SU-DHL-6 (cell line): ENCODE data around the gene ARHGAP26.

Source experiments
- H2AFZ ChIP-seq: fragments of 200-600 bp; sonication (generic); 2 replicates; pipeline ENCODE4 v1.6.1; 2014; ENCODE audit warnings: low read depth, mild to moderate bottlenecking, moderate library complexity, mixed read lengths, antibody characterized with exemption, low read length; ENCODE audit not compliant: severe bottlenecking
- H3F3A ChIP-seq: fragments of 200-600 bp; shearing (Covaris generic); 2 replicates; pipeline ENCODE4 v1.6.0; 2016; ENCODE audit warnings: antibody characterized with exemption, mild to moderate bottlenecking; ENCODE audit not compliant: insufficient read depth
- H3K27ac ChIP-seq: fragments of 200-600 bp; sonication (generic); 2 replicates; pipeline ENCODE4 v1.5.1; 2016; ENCODE audit warnings: low read depth, mild to moderate bottlenecking, low read length, moderate library complexity, mixed read lengths
- H3K27me3 ChIP-seq: fragments of 200-600 bp; sonication (generic), shearing (Covaris generic); 2 replicates; pipeline ENCODE4 v1.6.0; 2014; ENCODE audit warnings: mild to moderate bottlenecking, low read length
- H3K36me3 ChIP-seq: fragments of 200-600 bp; sonication (generic); 2 replicates; pipeline ENCODE4 v1.6.1; 2014; ENCODE audit warnings: mild to moderate bottlenecking, low read length, mixed read lengths
- H3K4me2 ChIP-seq: fragments of 300-600, 200-600 bp; shearing (Covaris generic), sonication (generic); 2 replicates; pipeline ENCODE4 v1.6.0; 2014; ENCODE audit warnings: low read length, low read depth, mild to moderate bottlenecking; ENCODE audit not compliant: poor library complexity, severe bottlenecking
- H3K4me3 ChIP-seq: fragments of 200-600 bp; sonication (generic); 2 replicates; pipeline ENCODE4 v1.5.1; 2014; ENCODE audit warnings: antibody characterized with exemption, low read length, mild to moderate bottlenecking, mixed read lengths; ENCODE audit not compliant: insufficient read depth, poor library complexity, severe bottlenecking
- H3K79me2 ChIP-seq: fragments of 200-600 bp; sonication (generic); 2 replicates; pipeline ENCODE4 v1.6.1; 2014; ENCODE audit warnings: mild to moderate bottlenecking, low read length, moderate library complexity; ENCODE audit not compliant: insufficient read depth
- H3K9ac ChIP-seq: fragments of 200-600 bp; sonication (generic); 2 replicates; pipeline ENCODE4 v1.7.0; 2014; ENCODE audit warnings: mild to moderate bottlenecking, low read length
- H3K9me2 ChIP-seq: fragments of 200-600 bp; sonication (generic); replicated peaks from 2 replicates; pipeline ENCODE4 v1.6.1; 2014; ENCODE audit warnings: low read length; ENCODE audit not compliant: insufficient read depth
- H3K9me3 ChIP-seq: fragments of 200-600 bp; sonication (generic); 2 replicates; pipeline ENCODE4 v1.6.1; 2014; ENCODE audit warnings: low read length, mixed read lengths; ENCODE audit not compliant: insufficient read depth
- H4K20me1 ChIP-seq: fragments of 200-600 bp; sonication (generic); 2 replicates; pipeline ENCODE4 v1.6.1; 2014; ENCODE audit warnings: low read depth, mild to moderate bottlenecking, antibody characterized with exemption, low read length, moderate library complexity, mixed read lengths
- EZH2phosphoT487 ChIP-seq: fragments of 200-600 bp; sonication (generic), shearing (Covaris generic); conservative IDR thresholded peaks from 2 replicates; pipeline ENCODE4 v1.6.1; 2018; ENCODE audit warnings: mild to moderate bottlenecking, antibody characterized with exemption, low read length, moderate library complexity, mixed read lengths
- TF ChIP-seq, protein P1 (sequence below): fragments of 200-600 bp; sonication (generic); IDR thresholded peaks from one replicate; pipeline ENCODE4 v1.5.1; 2017; ENCODE audit warnings: antibody characterized with exemption, mild to moderate bottlenecking, low read length, moderate library complexity; ENCODE audit not compliant: insufficient read depth, poor library complexity, severe bottlenecking

The ARHGAP26 gene

DNA sequence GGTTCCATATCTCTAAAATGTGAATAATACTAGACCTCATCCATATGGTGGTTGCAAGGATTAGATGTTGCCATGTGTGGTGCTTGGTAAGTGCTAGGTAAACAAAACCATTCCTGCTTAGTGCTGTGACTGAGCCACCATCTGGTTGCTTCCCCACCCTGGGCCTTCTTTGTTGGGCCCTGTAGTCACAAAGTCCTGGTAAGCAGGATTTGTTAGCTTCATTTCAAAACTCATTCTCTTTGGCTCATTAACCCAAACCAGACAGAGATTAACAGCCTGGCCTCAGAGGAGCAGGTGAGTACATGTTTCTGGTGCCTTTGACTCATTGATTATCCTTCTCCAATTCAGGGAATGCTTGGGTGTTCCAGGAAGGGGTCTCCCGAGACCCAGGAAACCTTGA is 240.2 kb downstream of the ARHGAP26 start:
- TF ChIP-seq, protein P1, sequence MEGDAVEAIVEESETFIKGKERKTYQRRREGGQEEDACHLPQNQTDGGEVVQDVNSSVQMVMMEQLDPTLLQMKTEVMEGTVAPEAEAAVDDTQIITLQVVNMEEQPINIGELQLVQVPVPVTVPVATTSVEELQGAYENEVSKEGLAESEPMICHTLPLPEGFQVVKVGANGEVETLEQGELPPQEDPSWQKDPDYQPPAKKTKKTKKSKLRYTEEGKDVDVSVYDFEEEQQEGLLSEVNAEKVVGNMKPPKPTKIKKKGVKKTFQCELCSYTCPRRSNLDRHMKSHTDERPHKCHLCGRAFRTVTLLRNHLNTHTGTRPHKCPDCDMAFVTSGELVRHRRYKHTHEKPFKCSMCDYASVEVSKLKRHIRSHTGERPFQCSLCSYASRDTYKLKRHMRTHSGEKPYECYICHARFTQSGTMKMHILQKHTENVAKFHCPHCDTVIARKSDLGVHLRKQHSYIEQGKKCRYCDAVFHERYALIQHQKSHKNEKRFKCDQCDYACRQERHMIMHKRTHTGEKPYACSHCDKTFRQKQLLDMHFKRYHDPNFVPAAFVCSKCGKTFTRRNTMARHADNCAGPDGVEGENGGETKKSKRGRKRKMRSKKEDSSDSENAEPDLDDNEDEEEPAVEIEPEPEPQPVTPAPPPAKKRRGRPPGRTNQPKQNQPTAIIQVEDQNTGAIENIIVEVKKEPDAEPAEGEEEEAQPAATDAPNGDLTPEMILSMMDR: no peak
- TF ChIP-seq EZH2phosphoT487: no peak
- Histone ChIP-seq H3K9me3 (no peaks in the 10 kb centered on the region), H3K9ac (no peak overlapping the region), H3K27me3 (no peaks in the 10 kb centered on the region), H3K79me2 (no peaks in the 10 kb centered on the region), H3K4me2 (no peak overlapping the region), H3K36me3 (no peaks in the 10 kb centered on the region), H3K27ac (no peak overlapping the region), H3K4me3 (no peak overlapping the region), H3K9me2 (no peaks in the 10 kb centered on the region), H3F3A (no peaks in the 10 kb centered on the region), H4K20me1 (no peaks in the 10 kb centered on the region), H2AFZ (no peak overlapping the region)

DNA sequence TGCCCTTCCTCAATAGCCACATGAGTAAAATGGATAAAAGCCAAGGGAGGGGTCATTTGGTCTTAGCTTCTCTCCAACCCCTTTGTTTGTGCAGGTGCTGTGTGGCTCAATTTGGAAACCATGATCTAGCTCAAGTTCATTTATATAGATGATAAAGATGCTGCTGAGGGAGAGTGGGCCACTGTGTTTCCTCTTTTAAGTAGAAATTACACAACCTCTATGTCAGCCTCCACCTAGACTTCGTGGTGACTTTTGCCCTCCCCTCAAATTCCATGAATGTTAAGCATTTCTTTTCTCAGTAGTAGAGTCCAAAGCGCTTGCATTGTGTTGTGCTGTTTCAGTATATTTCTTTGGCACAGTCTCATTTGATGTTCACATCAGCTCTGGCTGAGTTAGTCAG is 241.4 kb downstream of the ARHGAP26 start:
- no peak overlapping the region for H2AFZ ChIP-seq
- no peaks in the 10 kb centered on the region for H3K79me2 ChIP-seq
- no peak overlapping the region for H3K27ac ChIP-seq
- no peak overlapping the region for H3K4me3 ChIP-seq
- H3K36me3 ChIP-seq: no peaks in the 10 kb centered on the region
- H3K9ac ChIP-seq: no peak overlapping the region
- no peaks in the 10 kb centered on the region for H3K27me3 ChIP-seq
- no peaks in the 10 kb centered on the region for H3K9me2 ChIP-seq
- H3F3A ChIP-seq: no peaks in the 10 kb centered on the region
- H3K4me2 ChIP-seq: no peak overlapping the region
- no peaks in the 10 kb centered on the region for H3K9me3 ChIP-seq
- no peak for TF ChIP-seq EZH2phosphoT487
- TF ChIP-seq, protein P1: no peak
- no peaks in the 10 kb centered on the region for H4K20me1 ChIP-seq

DNA sequence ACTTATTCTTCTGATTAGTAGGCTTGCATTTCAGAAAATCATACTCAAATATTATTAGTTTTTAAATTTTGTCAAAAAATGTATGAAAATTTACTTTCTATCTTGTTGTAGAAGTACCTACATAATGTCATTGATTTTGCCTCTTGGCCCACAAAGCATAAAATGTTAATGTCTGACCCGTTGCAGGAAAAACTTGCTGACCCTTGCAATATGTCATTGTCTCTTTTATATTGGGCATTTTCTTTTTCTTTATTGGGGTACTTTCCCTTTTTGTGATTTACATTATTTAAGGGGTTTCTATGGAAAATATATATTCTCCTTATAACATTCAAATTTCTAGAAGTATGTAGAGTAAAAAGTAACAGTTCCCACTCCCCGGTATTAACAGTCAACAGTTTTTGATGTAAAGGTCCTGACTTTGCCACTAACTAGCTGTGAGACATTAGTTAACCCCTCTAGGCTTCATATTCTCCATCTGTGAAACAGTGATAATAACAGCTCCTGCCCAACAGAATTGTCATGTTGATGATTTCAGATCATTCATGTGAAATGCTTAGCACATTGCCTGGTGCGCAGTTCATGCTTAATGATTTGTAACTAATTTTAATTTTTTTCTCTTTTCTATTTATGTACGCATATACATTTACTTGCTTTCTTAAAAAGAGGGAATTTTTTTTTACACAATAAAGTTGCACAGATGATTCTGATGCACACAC is 243.2 kb downstream of the ARHGAP26 start:
- Histone ChIP-seq H3F3A (no peaks in the 10 kb centered on the region), H3K4me3 (no peak overlapping the region), H4K20me1 (no peaks in the 10 kb centered on the region), H3K79me2 (no peaks in the 10 kb centered on the region), H2AFZ (no peak overlapping the region), H3K9ac (no peak overlapping the region), H3K27me3 (no peaks in the 10 kb centered on the region), H3K36me3 (no peaks in the 10 kb centered on the region), H3K9me2 (no peaks in the 10 kb centered on the region), H3K4me2 (no peak overlapping the region), H3K9me3 (no peaks in the 10 kb centered on the region), H3K27ac (no peak overlapping the region)
- TF ChIP-seq EZH2phosphoT487: no peak
- TF ChIP-seq, protein P1: no peak
